Uterus (tissue), 4 donors: ENCODE measurements around the gene NEMP2. TPM values are rescaled to one million over a fixed set of nuclear protein-coding genes. Genes with fewer than 3 reads are reported as not detected.

Experiments
- DNase-seq, 2 donors: peaks; one replicate each; pipeline ENCODE4 v3.0.0-alpha.2; 2019 to 2020
- H3K27ac ChIP-seq, 2 donors: fragments of 200-600 bp; sonication (generic); 1 replicate in 1 of 2; 2 replicates in 1 of 2; pipeline ENCODE4 v1.5.1; 2016 to 2018
- H3K27me3 ChIP-seq, 2 donors: fragments of 200-600 bp; sonication (generic); one replicate each; pipeline ENCODE4 v1.5.1; 2018 to 2019; ENCODE audit warnings: control low read depth in 1 of 2
- H3K36me3 ChIP-seq, 2 donors: fragments of 200-600 bp; sonication (generic); one replicate each; pipeline ENCODE4 v1.5.1; 2019; ENCODE audit warnings: control low read depth in 1 of 2
- H3K4me1 ChIP-seq, 2 donors: fragments of 200-600 bp; sonication (generic); one replicate each; pipeline ENCODE4 v1.5.1; 2018 to 2019; ENCODE audit warnings: control low read depth in 1 of 2
- H3K4me3 ChIP-seq, 2 donors: fragments of 200-600 bp; sonication (generic); 1 replicate in 1 of 2; 2 replicates in 1 of 2; pipeline ENCODE4 v1.5.1; 2018 to 2019; ENCODE audit warnings: mild to moderate bottlenecking in 1 of 2
- H3K9me3 ChIP-seq, 2 donors: fragments of 200-600 bp; sonication (generic); one replicate each; pipeline ENCODE4 v1.5.1; 2019; ENCODE audit warnings: control low read depth in 1 of 2
- CTCF ChIP-seq, 4 experiments: fragments of 200-600 bp in 2 of 4; fragments of 450-650 bp in 2 of 4; sonication (generic) in 2 of 4; IDR thresholded peaks; one replicate each; pipeline ENCODE4 v1.5.1; 2016 to 2019; ENCODE audit warnings: antibody characterized with exemption in 4 of 4, mild to moderate bottlenecking in 2 of 4, moderate library complexity in 1 of 4
- POLR2A ChIP-seq, 2 donors: fragments of 450-650 bp; IDR thresholded peaks; one replicate each; pipeline ENCODE4 v1.6.1; 2016; ENCODE audit warnings: antibody characterized with exemption in 2 of 2, mild to moderate bottlenecking in 1 of 2, moderate library complexity in 1 of 2
- intact Hi-C: fragments of 100-400 bp; cut with DNase I; formaldehyde crosslinking; loops from one replicate; pipeline ENCODE4 v1.15.1; 2023; ENCODE audit warnings: low total_unique reads
- total RNA-seq, 4 donors: library from RNA; depleted of rRNA in 3 of 4; stranded (reverse); fragments of >200 nt in 3 of 4; gene quantifications; one replicate each; pipeline versions ENCODE4 v1.1.0 to v1.2.4, GENCODE V29; 2014 to 2023
- donor health status: DM: yes; HTN: yes; CAD: no.

Gene NEMP2
- total RNA-seq, 4 donors from 2014 or later, result 2.0 to 16.5 (median 5.7) TPM

DNA sequence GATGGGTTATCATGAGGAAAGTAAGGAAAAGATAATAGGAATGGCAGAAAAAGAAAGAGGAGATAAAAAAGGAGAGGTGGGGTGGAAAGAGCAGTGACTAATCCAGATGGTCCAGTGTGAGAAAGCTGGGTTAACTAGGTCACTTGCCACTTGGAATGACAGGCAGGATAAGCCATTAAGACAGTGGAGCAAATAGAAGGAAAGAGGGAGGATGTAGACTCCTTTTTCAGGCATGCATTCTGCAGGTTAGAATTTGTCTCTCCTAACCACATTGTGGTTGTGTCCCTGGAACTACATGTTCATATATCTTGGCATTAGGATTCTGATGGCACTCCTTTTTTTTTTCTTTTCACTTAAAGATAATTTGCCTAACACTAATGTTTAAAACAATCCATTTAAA lies 13.4 kb upstream of the NEMP2 start:
- H3K27me3 ChIP-seq, result no peaks in the 10 kb centered on the region
- DNase-seq, result no peak
- no peaks in the 10 kb centered on the region for H3K36me3 ChIP-seq
- no peak overlapping the region for H3K4me3 ChIP-seq
- H3K9me3 ChIP-seq, result no peaks in the 10 kb centered on the region
- intact Hi-C loops, result no loop called here
- no peaks in the 10 kb centered on the region for H3K4me1 ChIP-seq
- H3K27ac ChIP-seq, result no peak overlapping the region
- TF ChIP-seq CTCF (IDR thresholded peaks at IDR 0.05) (no peak), POLR2A (IDR thresholded peaks at IDR 0.05) (no peak)

DNA sequence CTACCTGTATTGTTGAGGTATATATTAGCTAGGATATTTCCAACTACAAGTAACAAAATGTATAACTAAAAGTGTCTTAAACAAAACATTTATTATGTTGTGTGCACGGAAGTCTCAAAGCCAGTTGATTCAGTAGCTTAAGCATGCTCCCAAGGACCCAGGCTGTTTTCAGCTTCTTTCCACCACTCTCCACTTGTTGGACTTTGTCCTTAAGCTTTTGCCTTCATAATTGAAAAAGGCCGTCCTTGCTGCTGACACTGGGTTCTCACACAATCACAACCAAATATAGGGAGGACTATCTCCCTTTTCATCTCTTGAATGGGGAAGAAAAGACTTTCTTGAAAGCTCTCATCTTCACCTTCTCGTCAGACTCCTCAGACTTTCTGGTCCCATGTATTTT lies 12.2 kb upstream of the NEMP2 start:
- H3K36me3 ChIP-seq, result no peaks in the 10 kb centered on the region
- intact Hi-C loops, result no loop called here
- no peaks in the 10 kb centered on the region for H3K4me1 ChIP-seq
- no peak for DNase-seq
- TF ChIP-seq POLR2A (IDR thresholded peaks at IDR 0.05) (no peak), CTCF (IDR thresholded peaks at IDR 0.05) (no peak)
- no peak overlapping the region for H3K27ac ChIP-seq
- H3K4me3 ChIP-seq, result no peak overlapping the region
- peaks cover 0 to 6% of the 10 kb centered on the region in 2 donors for H3K9me3 ChIP-seq
- no peaks in the 10 kb centered on the region for H3K27me3 ChIP-seq

DNA sequence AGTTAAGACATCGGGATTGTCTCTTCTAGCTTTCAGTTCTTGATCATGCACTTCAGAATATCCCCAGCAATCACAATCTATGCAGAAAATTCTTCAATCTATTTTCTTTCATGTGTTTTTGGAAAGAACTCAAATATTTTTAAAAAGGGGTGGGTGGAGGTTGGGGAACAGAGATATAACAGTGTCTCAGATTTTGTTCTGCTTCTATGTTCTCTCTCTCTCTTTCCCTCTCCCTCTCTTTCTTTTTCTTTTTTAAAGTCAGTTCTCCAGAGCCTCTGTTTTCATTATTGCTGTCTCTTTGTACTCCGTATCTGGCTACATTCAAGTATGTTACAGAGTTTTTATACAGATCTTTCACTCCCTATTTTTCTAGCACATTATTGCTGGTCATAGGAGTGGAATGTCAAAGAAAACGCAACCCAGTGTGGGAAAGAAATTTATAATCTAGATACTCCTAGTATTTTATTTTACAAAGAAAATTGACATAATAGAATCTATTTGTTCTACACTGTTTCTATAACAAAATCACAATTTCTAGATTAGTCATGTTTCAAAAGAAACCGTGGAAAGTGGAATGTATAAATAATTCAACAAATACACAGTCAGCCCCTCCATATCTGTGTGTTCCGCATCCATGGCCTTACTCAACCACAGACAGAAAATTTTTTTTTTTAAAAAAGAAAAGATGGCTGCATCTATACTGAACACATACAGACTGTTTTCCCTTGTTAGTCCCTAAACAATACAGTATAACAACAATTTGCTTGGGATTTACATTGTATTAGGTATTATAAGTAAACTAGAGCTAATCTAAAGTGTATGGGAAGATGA lies 11.2 kb upstream of the NEMP2 start:
- TF ChIP-seq CTCF (IDR thresholded peaks at IDR 0.05), result no peak
- TF ChIP-seq POLR2A (IDR thresholded peaks at IDR 0.05), result no peak

DNA sequence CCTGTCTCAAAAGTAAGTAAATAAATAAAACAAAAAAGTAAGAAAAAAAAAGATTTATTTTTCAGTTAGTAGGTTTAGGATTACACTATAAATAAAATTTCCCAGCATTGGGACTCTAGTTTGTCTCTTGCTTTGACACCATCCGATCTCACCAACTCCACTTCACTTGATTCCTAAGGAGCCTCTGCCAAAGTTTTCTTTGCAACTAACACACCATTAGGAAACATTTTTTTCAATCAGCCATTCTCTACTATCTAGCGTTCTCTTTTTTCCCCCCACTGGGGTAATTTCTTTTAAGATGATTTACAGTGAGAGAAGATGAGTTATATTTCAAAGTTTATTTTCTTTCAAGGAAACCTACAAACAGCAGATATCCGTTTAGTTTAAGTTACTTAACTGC lies 10.6 kb upstream of the NEMP2 start:
- no peak for DNase-seq
- Histone ChIP-seq H3K27me3 (no peaks in the 10 kb centered on the region), H3K4me1 (no peaks in the 10 kb centered on the region), H3K27ac (peak overlapping the region; percentile 44 to 62), H3K4me3 (peak overlapping the region; percentile 3 to 16), H3K36me3 (no peaks in the 10 kb centered on the region), H3K9me3 (peaks cover 0 to 15% of the 10 kb centered on the region in 2 donors)
- intact Hi-C loops, result no loop called here
- TF ChIP-seq CTCF (IDR thresholded peaks at IDR 0.05) (no peak), POLR2A (IDR thresholded peaks at IDR 0.05) (no peak)

More for the DNA sequence above, 11.2 kb upstream of the NEMP2 start:
- Histone ChIP-seq H3K27me3 (no peaks in the 10 kb centered on the region), H3K9me3 (peaks cover 0 to 10% of the 10 kb centered on the region in 2 donors), H3K4me1 (no peaks in the 10 kb centered on the region), H3K27ac (peak overlapping the region; percentile 44 to 62), H3K4me3 (peak overlapping the region; percentile 3 to 16), H3K36me3 (no peaks in the 10 kb centered on the region)
- intact Hi-C loops, result no loop called here
- DNase-seq, result no peak

GRCh38 chr2:190540048-190540447 lies 5.5 kb upstream of the NEMP2 start:
- Histone ChIP-seq H3K36me3 (no peaks in the 10 kb centered on the region), H3K9me3 (peaks cover 0 to 21% of the 10 kb centered on the region in 2 donors), H3K27ac (no peak overlapping the region), H3K27me3 (no peaks in the 10 kb centered on the region), H3K4me1 (no peaks in the 10 kb centered on the region), H3K4me3 (no peak overlapping the region)
- no peak for DNase-seq
- no peak for TF ChIP-seq POLR2A (IDR thresholded peaks at IDR 0.05)
- TF ChIP-seq CTCF (IDR thresholded peaks at IDR 0.05), result no peak
- intact Hi-C loops, result no loop called here
